Erythroblast (primary cell): ENCODE measurements around the gene KRTAP16-1.

Source experiments
- DNase-seq, 2 experiments: peaks; one replicate each; lab custom pipeline; 2025; lab: John Stamatoyannopoulos, UW
- GATA1 ChIP-seq: IDR thresholded peaks from 2 replicates; pipeline ENCODE4 v1.6.1; 2011; ENCODE audit warnings: low read depth, mild to moderate bottlenecking, control low read depth, low read length, moderate library complexity
- POLR2A ChIP-seq: IDR thresholded peaks from 2 replicates; pipeline ENCODE4 v1.6.1; 2011; ENCODE audit warnings: mild to moderate bottlenecking, low read length

The KRTAP16-1 gene

DNA sequence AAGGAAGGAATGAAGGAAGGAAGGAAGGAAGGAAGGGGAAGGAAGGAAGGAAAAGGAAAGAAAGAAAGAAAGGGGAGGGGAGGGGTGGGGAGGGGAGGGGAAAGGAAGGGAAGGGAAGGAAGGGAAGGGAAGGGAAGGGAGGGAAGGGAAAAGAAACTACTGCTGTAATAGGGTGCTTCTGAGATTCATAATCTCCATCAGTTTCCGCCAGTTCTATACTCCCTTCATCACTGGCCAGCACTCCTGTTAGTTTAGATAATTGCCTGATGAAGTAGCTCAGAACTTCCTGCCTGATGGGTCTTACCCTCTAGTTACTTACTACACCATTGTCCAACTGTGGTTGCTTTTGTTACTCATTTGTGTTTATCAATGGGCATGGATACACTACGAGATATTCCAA, 45.9 kb downstream of the KRTAP16-1 start:
- no peak for TF ChIP-seq GATA1

DNA sequence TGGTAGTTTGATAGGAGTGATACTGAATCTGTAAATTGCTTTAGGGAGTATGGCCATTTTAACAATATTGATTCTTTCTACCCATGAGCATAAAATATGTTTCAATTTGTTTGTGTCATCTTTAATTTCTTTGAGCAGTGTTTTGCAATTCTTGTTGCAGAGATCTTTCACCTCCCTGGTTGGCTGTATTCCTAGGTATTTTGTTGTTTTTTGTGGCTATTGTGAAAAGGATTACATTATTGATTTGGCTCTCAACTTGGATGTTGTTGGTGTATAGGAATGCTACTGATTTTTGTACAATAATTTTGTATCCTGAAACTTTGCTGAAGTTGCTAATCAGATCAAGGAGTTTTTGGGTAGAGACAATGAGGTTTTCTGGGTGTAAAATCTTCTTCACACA, 50.7 kb downstream of the KRTAP16-1 start:
- TF ChIP-seq POLR2A (no peak), GATA1 (no peak)
- DNase-seq: no peak

More for the DNA sequence above, 45.9 kb downstream of the KRTAP16-1 start:
- no peak for DNase-seq
